ENCODE data around the gene CACNA2D3. TPM values are rescaled to one million over a fixed set of nuclear protein-coding genes. Genes with fewer than 3 reads are reported as not detected.
A peak's percentile ranks its signal among the peaks of the same experiment; 100 is the strongest.

Gene CACNA2D3
- total and polyA plus RNA-seq, 5 donors, result 29.2 to 64.5 (median 42.4) TPM

DNA sequence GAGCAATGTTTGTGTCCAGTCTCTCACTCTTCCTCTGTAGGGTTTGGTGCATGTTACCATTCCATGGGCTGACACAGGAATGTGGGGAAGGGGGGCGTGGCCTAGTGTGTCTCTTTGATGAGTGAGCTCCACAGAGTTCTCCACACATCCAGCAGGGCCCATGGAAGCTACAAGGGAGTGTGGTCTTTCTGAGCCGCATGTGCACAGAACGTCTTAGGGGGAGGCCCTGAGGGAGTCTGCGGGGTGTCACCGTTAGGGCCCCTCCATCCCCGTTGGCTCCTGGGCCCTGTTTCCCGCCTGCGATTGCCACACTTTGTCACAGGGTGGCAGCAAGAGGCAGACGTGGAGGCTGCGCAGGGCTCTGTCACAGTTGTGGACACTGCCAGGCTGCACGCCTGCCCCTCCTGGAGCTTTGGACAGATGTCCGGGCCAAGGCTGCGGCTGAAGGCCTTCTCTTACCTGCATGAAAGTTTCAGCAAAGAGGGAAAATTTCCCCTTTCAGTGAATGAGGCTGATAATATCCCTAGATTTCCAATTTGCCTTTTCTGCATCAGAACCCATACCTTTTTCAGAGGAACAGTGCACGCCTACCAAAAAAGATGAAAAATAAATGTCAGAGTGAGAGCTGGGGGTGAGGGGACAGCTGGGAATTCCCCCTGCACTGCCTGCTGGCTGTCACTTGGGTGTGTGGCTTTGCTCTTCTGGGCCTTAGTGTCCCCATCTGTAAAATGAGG, 24.3 kb downstream of the CACNA2D3 start:
- DNase-seq (peak; percentile 74 to 89 (median 86)), ATAC-seq (peak; percentile 89 to 91)
- intact Hi-C loops (cut with DNase I), result loop anchor here in 2 of 4 donors (5.0 to 10.0 kb wide), 3 partner anchors 202 to 228 kb away; no protein-coding TSS in a partner anchor
- Histone ChIP-seq H3K4me1 (ENCODE audit: control insufficient read depth, insufficient read depth, low read length) (peaks cover 6% of the 10 kb centered on the region), H3K4me3 (ENCODE audit: low read length) (no peak overlapping the region), H3K27ac (ENCODE audit: low read length) (no peak overlapping the region), H3K9me3 (ENCODE audit: control insufficient read depth, low read length) (no peaks in the 10 kb centered on the region), H3K27me3 (ENCODE audit: control insufficient read depth, insufficient read depth) (no peaks in the 10 kb centered on the region)
- WGBS, result 15% methylated on average over 14 of the region's 14 CpGs

DNA sequence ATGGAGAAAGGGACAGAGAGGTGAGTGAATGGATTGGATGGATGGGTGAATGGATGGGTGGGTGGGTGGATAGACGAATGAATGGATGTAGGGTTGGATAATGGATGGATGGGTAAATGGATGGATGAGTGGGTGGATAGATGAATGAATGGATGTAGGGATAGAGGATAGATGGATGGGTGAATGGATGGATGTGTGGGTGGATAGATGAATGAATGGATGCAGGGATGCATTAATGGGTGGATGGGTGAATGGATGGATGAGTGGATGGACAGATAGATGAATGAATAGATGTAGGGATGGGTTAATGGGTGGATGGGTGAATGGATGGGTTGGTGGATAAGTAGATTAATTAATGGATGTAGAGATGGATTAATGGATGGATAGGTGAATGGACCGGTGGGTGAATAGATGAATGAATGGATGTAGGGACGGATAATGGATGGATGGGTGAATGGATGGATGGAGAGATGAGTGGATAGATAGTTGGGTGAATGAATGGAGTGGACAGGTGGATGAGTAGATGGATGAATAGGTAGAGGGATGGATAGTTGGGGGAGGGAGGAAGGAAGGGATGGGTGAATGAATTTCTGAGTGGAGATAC, 28.6 kb downstream of the CACNA2D3 start:
- DNase-seq (no peak), ATAC-seq (no peak)
- Histone ChIP-seq H3K27me3 (ENCODE audit: control insufficient read depth, insufficient read depth) (no peaks in the 10 kb centered on the region), H3K9me3 (ENCODE audit: control insufficient read depth, low read length) (no peaks in the 10 kb centered on the region), H3K4me3 (ENCODE audit: low read length) (no peak overlapping the region), H3K4me1 (ENCODE audit: control insufficient read depth, insufficient read depth, low read length) (peaks cover 6% of the 10 kb centered on the region), H3K27ac (ENCODE audit: low read length) (no peak overlapping the region)
- 91% methylated on average over 3 of the region's 3 CpGs for WGBS
- intact Hi-C loops (cut with DNase I), result no loop called here

DNA sequence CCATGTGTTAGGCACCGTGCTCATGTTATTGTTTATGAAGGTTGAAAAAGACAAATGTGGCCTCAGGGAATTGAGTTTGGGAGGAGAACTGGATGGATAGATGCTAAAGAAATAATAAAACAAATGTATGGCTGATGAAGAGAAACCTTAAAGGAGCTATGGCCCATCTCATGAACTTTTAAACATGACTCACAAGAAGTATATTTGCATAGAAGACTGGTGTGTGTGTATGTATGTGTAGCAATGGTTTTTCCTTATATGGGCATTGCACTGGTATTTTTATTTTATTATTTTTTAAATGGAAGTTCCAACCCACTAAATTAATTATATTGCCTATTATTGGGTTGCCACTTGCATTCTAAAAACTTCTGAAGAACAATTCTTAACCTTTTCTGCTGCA, 31.1 kb downstream of the CACNA2D3 start:
- intact Hi-C loops (cut with DNase I), result no loop called here
- H3K4me1 ChIP-seq (ENCODE audit: control insufficient read depth, insufficient read depth, low read length), result peaks cover 3% of the 10 kb centered on the region
- H3K27me3 ChIP-seq (ENCODE audit: control insufficient read depth, insufficient read depth), result no peaks in the 10 kb centered on the region
- no peaks in the 10 kb centered on the region for H3K9me3 ChIP-seq (ENCODE audit: control insufficient read depth, low read length)
- DNase-seq, result no peak
- ATAC-seq, result no peak
- no peak overlapping the region for H3K27ac ChIP-seq (ENCODE audit: low read length)
- no peak overlapping the region for H3K4me3 ChIP-seq (ENCODE audit: low read length)
- WGBS, result 62% methylated on average over 1 of the region's 1 CpG

DNA sequence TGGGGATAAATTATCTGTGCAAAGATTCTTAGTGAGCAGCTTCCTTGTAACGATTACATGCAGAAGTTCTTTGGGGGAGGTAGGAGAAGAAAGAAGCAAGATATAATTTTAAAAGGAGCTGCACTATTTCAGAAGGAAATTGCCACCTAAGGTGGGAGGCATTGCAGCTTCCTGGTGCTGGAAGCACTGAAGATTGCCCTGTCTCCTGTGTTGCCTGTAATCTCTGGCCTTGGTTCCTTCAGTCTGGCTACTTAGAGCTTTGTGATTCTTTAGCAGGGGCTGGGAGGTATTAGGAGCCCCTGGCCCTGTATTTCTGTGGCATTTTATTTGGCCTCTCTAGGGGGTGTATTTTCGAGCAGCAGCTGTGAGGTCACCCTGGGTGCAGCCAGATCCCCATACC, 35.5 kb downstream of the CACNA2D3 start:
- intact Hi-C loops (cut with DNase I), result no loop called here
- Histone ChIP-seq H3K4me3 (ENCODE audit: low read length) (no peak overlapping the region), H3K9me3 (ENCODE audit: control insufficient read depth, low read length) (no peaks in the 10 kb centered on the region), H3K27ac (ENCODE audit: low read length) (no peak overlapping the region), H3K27me3 (ENCODE audit: control insufficient read depth, insufficient read depth) (no peaks in the 10 kb centered on the region), H3K4me1 (ENCODE audit: control insufficient read depth, insufficient read depth, low read length) (no peaks in the 10 kb centered on the region)
- no peak for ATAC-seq
- no peak for DNase-seq
- 50% methylated on average over 2 of the region's 2 CpGs for WGBS

DNA sequence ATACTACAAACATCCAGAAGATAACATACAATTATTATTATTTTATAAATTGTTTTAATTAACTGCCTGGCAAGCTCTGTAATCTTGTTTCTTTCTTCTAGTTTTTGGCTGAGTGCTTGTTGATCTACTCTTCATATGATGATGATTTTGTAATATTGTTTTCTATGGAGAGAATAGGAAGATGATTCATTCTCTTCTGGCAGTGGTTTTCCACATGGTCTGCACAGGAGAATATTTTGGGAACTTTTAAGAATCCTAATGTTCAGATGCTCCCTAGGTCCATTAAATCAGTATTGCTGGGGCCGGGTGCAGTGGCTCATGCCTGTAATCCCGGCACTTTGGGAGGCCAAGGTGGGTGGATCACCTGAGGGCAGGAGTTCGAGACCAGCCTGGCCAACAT, 37.6 kb downstream of the CACNA2D3 start:
- H3K27me3 ChIP-seq (ENCODE audit: control insufficient read depth, insufficient read depth), result no peaks in the 10 kb centered on the region

DNA sequence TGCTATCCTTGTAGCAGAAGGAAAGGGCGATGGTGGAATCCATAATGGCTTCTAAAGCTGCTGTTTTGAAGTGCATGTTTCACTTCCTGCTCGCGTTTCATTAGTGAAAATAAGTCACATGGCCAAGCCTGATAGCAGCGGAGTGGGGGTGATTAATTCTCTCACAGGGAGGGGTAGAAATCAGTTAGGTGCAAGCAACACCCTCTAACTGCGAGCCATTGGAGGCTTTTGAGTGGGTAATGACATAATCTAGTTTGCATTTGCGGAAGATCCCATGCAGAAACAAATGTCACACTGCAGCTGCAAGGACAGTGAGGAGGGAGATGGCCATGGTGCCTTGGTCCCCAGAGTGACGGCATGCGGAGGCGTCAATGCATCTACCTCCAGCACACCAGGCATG, 41.1 kb downstream of the CACNA2D3 start:
- Histone ChIP-seq H3K27ac (ENCODE audit: low read length) (no peak overlapping the region), H3K9me3 (ENCODE audit: control insufficient read depth, low read length) (no peaks in the 10 kb centered on the region), H3K4me1 (ENCODE audit: control insufficient read depth, insufficient read depth, low read length) (no peaks in the 10 kb centered on the region), H3K27me3 (ENCODE audit: control insufficient read depth, insufficient read depth) (no peaks in the 10 kb centered on the region), H3K4me3 (ENCODE audit: low read length) (no peak overlapping the region)
- DNase-seq (no peak), ATAC-seq (no peak)
- intact Hi-C loops (cut with DNase I), result no loop called here
- WGBS, result 85% methylated on average over 9 of the region's 9 CpGs

More for the DNA sequence above, 37.6 kb downstream of the CACNA2D3 start:
- WGBS, result 71% methylated on average over 3 of the region's 3 CpGs
- intact Hi-C loops (cut with DNase I), result no loop called here
- Histone ChIP-seq H3K4me3 (ENCODE audit: low read length) (no peak overlapping the region), H3K9me3 (ENCODE audit: control insufficient read depth, low read length) (no peaks in the 10 kb centered on the region), H3K4me1 (ENCODE audit: control insufficient read depth, insufficient read depth, low read length) (no peaks in the 10 kb centered on the region), H3K27ac (ENCODE audit: low read length) (no peak overlapping the region)
- DNase-seq (no peak), ATAC-seq (no peak)

DNA sequence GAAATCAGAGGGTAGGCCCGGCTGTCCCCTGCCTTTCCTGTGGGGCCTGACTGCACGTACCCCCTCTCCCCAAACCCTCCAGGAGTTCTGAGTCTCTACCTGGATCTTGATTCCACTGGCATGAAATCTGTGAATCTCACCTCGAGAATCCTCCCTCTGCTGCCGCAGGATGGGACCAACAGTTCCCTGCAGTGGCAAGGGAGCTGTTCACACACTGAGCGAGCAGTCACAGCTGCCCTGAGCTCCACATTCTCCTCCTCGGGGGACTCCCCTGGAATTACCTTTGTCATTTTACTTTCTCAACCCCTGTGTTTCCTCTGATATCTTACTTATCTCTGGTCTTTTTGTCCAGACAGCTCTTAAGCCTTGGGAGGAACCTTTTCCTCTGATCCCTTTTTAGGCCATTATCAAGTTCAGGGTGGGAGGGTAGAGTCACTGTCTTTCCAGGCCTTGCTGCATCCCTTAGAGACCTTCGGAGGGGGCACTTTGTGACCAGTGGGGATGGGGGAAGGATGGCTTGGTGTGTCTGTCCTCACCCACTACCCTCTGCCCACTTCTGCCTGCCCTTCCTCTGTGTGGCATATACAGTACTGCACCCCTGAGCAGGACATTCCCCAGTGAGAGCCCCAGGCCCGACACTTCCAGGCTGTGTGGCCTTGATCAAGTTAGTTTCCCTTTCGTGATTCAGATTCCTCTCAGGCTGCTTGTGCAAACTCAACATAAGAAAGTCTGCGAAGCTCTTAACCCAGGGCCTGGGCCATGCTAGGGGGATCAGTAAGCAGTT, 42.0 kb downstream of the CACNA2D3 start:
- DNase-seq (no peak), ATAC-seq (no peak)
- Histone ChIP-seq H3K9me3 (ENCODE audit: control insufficient read depth, low read length) (no peaks in the 10 kb centered on the region), H3K27me3 (ENCODE audit: control insufficient read depth, insufficient read depth) (no peaks in the 10 kb centered on the region), H3K27ac (ENCODE audit: low read length) (no peak overlapping the region), H3K4me3 (ENCODE audit: low read length) (no peak overlapping the region), H3K4me1 (ENCODE audit: control insufficient read depth, insufficient read depth, low read length) (no peaks in the 10 kb centered on the region)
- intact Hi-C loops (cut with DNase I), result no loop called here
- WGBS, result 65% methylated on average over 10 of the region's 10 CpGs

DNA sequence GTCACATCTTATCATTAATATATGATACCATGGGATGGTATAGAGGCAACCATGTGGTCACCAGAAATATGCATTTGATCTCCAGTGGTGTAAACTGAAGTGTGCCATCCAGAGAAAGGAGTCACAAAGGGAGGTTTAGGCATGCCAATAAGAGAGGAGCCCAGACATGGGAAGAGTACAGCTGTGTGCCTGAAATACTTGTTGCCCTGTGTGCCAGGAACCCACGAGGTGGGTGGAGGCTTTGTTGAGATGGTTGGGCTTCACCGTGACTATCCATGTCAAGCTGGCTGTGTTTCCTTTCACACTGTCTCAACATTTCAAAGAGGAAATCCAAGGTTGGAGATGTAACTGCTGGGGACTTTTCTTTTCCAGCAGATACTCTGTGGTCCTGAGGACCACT, 43.5 kb downstream of the CACNA2D3 start:
- no peaks in the 10 kb centered on the region for H3K9me3 ChIP-seq (ENCODE audit: control insufficient read depth, low read length)
- H3K27me3 ChIP-seq (ENCODE audit: control insufficient read depth, insufficient read depth), result no peaks in the 10 kb centered on the region
- intact Hi-C loops (cut with DNase I), result no loop called here
- no peak overlapping the region for H3K4me3 ChIP-seq (ENCODE audit: low read length)
- ATAC-seq (peak in 1 of 2 donors; percentile 61), DNase-seq (no peak)
- no peaks in the 10 kb centered on the region for H3K4me1 ChIP-seq (ENCODE audit: control insufficient read depth, insufficient read depth, low read length)
- WGBS, result 21% methylated on average over 2 of the region's 2 CpGs
- H3K27ac ChIP-seq (ENCODE audit: low read length), result no peak overlapping the region

DNA sequence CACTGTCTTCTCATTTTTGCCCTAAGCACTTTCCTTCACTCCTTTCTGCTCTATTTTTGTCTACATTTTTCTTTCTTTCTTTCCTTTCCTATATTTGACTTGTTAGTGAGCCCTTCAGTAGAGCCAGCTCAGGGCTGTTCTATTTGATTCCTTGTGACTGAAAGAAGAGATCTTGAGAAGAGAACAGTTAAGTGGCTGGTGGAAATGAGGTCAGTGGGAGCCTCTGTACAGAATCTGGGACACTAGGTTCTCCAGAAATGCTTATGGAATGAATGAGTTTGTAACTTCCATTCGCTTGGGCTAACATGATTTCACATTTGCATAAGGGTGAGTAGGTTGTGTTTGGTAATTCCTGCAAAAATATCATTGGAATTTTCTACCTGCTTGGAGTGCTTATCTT, 45.6 kb downstream of the CACNA2D3 start:
- ATAC-seq (no peak), DNase-seq (no peak)
- Histone ChIP-seq H3K4me3 (ENCODE audit: low read length) (no peak overlapping the region), H3K27me3 (ENCODE audit: control insufficient read depth, insufficient read depth) (no peaks in the 10 kb centered on the region), H3K4me1 (ENCODE audit: control insufficient read depth, insufficient read depth, low read length) (no peaks in the 10 kb centered on the region), H3K9me3 (ENCODE audit: control insufficient read depth, low read length) (no peaks in the 10 kb centered on the region), H3K27ac (ENCODE audit: low read length) (no peak overlapping the region)
- 79% methylated on average over 1 of the region's 1 CpG for WGBS
- intact Hi-C loops (cut with DNase I), result no loop called here

DNA sequence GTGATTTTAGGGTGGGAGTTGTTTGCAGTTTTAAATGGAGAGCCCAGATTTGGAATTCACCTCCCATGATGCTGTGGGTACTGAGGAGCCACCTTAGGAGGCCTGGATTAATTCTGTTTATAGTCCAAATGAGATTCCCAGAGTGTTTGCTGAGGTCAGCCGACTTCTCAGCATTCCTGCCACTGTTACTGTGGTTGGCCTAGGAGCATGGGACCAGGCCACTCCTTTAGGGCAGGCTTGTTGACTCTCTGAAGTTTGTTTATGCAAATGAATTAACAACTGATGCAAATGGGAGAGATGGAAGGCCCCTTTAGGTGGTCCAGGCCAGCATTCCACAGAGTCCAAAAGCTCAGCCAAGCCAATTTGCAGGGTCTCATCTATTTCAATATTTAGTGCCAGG, 46.1 kb downstream of the CACNA2D3 start:
- no peak overlapping the region for H3K4me3 ChIP-seq (ENCODE audit: low read length)
- no peak overlapping the region for H3K27ac ChIP-seq (ENCODE audit: low read length)
- no peak for ATAC-seq
- H3K9me3 ChIP-seq (ENCODE audit: control insufficient read depth, low read length), result no peaks in the 10 kb centered on the region
- DNase-seq, result no peak
- no peaks in the 10 kb centered on the region for H3K4me1 ChIP-seq (ENCODE audit: control insufficient read depth, insufficient read depth, low read length)
- intact Hi-C loops (cut with DNase I), result no loop called here
- WGBS, result 76% methylated on average over 1 of the region's 1 CpG
- no peaks in the 10 kb centered on the region for H3K27me3 ChIP-seq (ENCODE audit: control insufficient read depth, insufficient read depth)

DNA sequence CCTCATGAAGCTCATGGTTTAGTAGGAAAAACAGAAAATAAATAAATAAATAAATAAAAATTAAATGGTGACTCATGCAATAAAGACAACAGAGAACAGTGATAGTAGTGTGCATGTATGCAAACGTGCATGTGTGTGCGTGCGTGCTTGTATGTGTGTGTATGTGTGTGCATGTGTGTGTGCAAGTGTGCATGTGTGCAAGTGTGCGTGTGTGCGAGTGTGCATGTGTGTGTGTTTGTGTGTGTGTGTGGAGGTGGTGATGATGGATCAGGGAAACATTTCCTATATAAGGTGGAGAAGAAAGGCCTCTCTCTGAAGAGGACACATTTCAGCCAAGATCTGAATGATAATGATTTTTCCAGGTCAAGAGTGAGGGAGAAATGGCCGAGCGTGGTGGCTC, 47.2 kb downstream of the CACNA2D3 start:
- 94% methylated on average over 7 of the region's 7 CpGs for WGBS
- Histone ChIP-seq H3K9me3 (ENCODE audit: control insufficient read depth, low read length) (no peaks in the 10 kb centered on the region), H3K27me3 (ENCODE audit: control insufficient read depth, insufficient read depth) (no peaks in the 10 kb centered on the region), H3K4me1 (ENCODE audit: control insufficient read depth, insufficient read depth, low read length) (no peaks in the 10 kb centered on the region), H3K4me3 (ENCODE audit: low read length) (no peak overlapping the region), H3K27ac (ENCODE audit: low read length) (no peak overlapping the region)
- ATAC-seq (no peak), DNase-seq (no peak)
- intact Hi-C loops (cut with DNase I), result no loop called here
